ENCODE data around the gene CARS2.

Gene CARS2

DNA sequence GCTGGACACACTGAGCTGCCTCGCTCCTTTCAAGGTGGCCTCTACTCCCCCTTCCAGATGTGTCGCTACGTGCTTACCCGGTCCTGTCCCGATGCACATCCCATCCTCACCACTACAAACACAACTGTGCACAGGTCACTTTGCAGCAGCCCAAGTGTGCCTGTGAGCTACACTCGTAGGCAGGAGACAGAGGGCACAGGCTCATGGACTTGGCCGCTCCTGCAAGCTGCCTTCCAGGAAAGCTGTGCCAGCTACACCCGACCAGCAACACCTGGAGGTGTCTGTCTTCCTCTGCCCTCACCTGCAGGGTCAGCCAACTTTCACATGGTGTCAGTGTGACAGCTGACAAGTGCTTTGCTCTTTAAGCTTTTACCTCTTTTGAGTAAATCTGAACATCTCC, 15.4 kb downstream of the CARS2 start:
- WGBS (ENCODE audit: insufficient coverage), result 98% methylated on average over 8 of the region's 8 CpGs

GRCh38 chr13:110689711-110690110, 16.2 kb downstream of the CARS2 start:
- Histone ChIP-seq H3K27me3 (replicated peaks in 2 of 5; ENCODE audit: control insufficient read depth in 4 of 5, insufficient read depth in 5 of 5, low read length in 4 of 5) (no peaks in the 10 kb centered on the region), H3K4me1 (ENCODE audit: control extremely low read depth in 1 of 4, control insufficient read depth in 4 of 4, insufficient read depth in 4 of 4, low read length in 3 of 4) (no peaks in the 10 kb centered on the region), H3K36me3 (ENCODE audit: control insufficient read depth in 4 of 4, insufficient read depth in 4 of 4, low read length in 3 of 4) (peaks cover 4 to 57% (median 27%) of the 10 kb centered on the region in 4 experiments), H3K4me3 (ENCODE audit: control insufficient read depth in 1 of 7, extremely low read depth in 1 of 7, insufficient read depth in 4 of 7, low read depth in 2 of 7, low read length in 6 of 7) (no peak overlapping the region), H3K9me3 (ENCODE audit: control extremely low read depth in 1 of 5, control insufficient read depth in 4 of 5, insufficient read depth in 2 of 5, low read depth in 1 of 5, low read length in 4 of 5) (no peaks in the 10 kb centered on the region), H3K27ac (ENCODE audit: insufficient read depth in 1 of 2, low read depth in 1 of 2, low read length in 2 of 2, poor library complexity in 1 of 2, severe bottlenecking in 2 of 2) (no peak overlapping the region)
- no peak for DNase-seq
- WGBS (ENCODE audit: insufficient coverage), result 98% methylated on average over 12 of the region's 12 CpGs
- ChIA-PET CTCF (interaction anchor here (1.4 to 1.8 kb wide), 2 partner anchors 19 to 28 kb away, joined by 4 read pairs; no protein-coding TSS in a partner anchor), POLR2A (no interaction called here)

More for the DNA sequence above, 15.4 kb downstream of the CARS2 start:
- Histone ChIP-seq H3K4me1 (ENCODE audit: control extremely low read depth in 1 of 4, control insufficient read depth in 4 of 4, insufficient read depth in 4 of 4, low read length in 3 of 4) (no peaks in the 10 kb centered on the region), H3K9me3 (ENCODE audit: control extremely low read depth in 1 of 5, control insufficient read depth in 4 of 5, insufficient read depth in 2 of 5, low read depth in 1 of 5, low read length in 4 of 5) (no peaks in the 10 kb centered on the region), H3K27me3 (replicated peaks in 2 of 5; ENCODE audit: control insufficient read depth in 4 of 5, insufficient read depth in 5 of 5, low read length in 4 of 5) (no peaks in the 10 kb centered on the region), H3K36me3 (ENCODE audit: control insufficient read depth in 4 of 4, insufficient read depth in 4 of 4, low read length in 3 of 4) (peaks cover 4 to 50% (median 26%) of the 10 kb centered on the region in 4 experiments), H3K27ac (ENCODE audit: insufficient read depth in 1 of 2, low read depth in 1 of 2, low read length in 2 of 2, poor library complexity in 1 of 2, severe bottlenecking in 2 of 2) (no peak overlapping the region), H3K4me3 (ENCODE audit: control insufficient read depth in 1 of 7, extremely low read depth in 1 of 7, insufficient read depth in 4 of 7, low read depth in 2 of 7, low read length in 6 of 7) (no peak overlapping the region)
- POLR2A ChIA-PET, result no interaction called here
- CTCF ChIA-PET, result interaction anchor here (1.4 to 1.8 kb wide), 2 partner anchors 18 to 27 kb away, joined by 4 read pairs; no protein-coding TSS in a partner anchor
- no peak for DNase-seq

DNA sequence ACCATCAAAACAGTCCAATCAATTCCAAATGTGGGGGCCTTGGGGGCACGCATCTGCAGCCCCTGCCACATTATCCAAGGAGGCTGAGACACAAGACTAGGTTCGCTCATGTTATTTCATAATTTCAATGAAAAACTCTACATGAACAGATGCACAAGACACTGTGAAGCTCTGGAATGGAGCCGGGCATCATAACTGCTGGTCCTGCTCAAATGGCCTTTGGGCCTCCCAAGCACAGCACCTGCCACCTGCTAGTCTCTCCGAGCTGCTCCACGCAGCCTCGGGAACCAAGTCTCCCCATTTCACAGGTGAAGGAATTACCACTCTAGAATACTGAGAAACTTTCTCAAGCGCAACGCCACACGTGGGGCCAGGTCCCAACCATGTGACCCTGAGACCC, 16.9 kb downstream of the CARS2 start:
- H3K4me1 ChIP-seq (ENCODE audit: control extremely low read depth in 1 of 4, control insufficient read depth in 4 of 4, insufficient read depth in 4 of 4, low read length in 3 of 4), result no peaks in the 10 kb centered on the region
- DNase-seq, result no peak
- 90% methylated on average over 7 of the region's 9 CpGs for WGBS (ENCODE audit: insufficient coverage)
- ChIA-PET CTCF (interaction anchor here (1.8 kb wide), 1 partner anchor 29 kb away, joined by 4 read pairs; no protein-coding TSS in a partner anchor), POLR2A (no interaction called here)
- H3K27me3 ChIP-seq (replicated peaks in 2 of 5; ENCODE audit: control insufficient read depth in 4 of 5, insufficient read depth in 5 of 5, low read length in 4 of 5), result no peaks in the 10 kb centered on the region
- no peak overlapping the region for H3K4me3 ChIP-seq (ENCODE audit: control insufficient read depth in 1 of 7, extremely low read depth in 1 of 7, insufficient read depth in 4 of 7, low read depth in 2 of 7, low read length in 6 of 7)
- H3K27ac ChIP-seq (ENCODE audit: insufficient read depth in 1 of 2, low read depth in 1 of 2, low read length in 2 of 2, poor library complexity in 1 of 2, severe bottlenecking in 2 of 2), result no peak overlapping the region
- peaks cover 4 to 64% (median 32%) of the 10 kb centered on the region in 4 experiments for H3K36me3 ChIP-seq (ENCODE audit: control insufficient read depth in 4 of 4, insufficient read depth in 4 of 4, low read length in 3 of 4)
- H3K9me3 ChIP-seq (ENCODE audit: control extremely low read depth in 1 of 5, control insufficient read depth in 4 of 5, insufficient read depth in 2 of 5, low read depth in 1 of 5, low read length in 4 of 5), result no peaks in the 10 kb centered on the region

DNA sequence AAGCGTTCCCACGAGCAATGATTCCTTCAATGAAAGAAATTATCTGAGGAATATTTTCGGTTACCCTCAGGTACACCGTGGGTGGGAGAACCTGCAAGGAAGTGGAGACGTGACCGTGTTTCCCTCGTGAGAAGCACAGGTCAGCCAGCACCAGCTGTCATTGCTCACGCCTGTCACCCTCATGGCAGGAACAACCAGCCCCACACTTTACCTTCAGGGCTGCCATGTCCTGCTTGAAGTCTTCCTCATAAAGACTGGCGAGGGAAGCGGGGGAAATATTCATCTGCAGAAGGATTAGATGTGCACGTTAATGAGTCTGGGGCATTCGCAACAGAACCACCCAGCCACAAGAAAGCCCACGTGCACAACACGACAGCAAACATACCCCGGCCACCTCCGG, 18.2 kb downstream of the CARS2 start:
- Histone ChIP-seq H3K27me3 (replicated peaks in 2 of 5; ENCODE audit: control insufficient read depth in 4 of 5, insufficient read depth in 5 of 5, low read length in 4 of 5) (no peaks in the 10 kb centered on the region), H3K36me3 (ENCODE audit: control insufficient read depth in 4 of 4, insufficient read depth in 4 of 4, low read length in 3 of 4) (peaks cover 6 to 74% (median 42%) of the 10 kb centered on the region in 4 experiments), H3K4me1 (ENCODE audit: control extremely low read depth in 1 of 4, control insufficient read depth in 4 of 4, insufficient read depth in 4 of 4, low read length in 3 of 4) (no peaks in the 10 kb centered on the region), H3K4me3 (ENCODE audit: control insufficient read depth in 1 of 7, extremely low read depth in 1 of 7, insufficient read depth in 4 of 7, low read depth in 2 of 7, low read length in 6 of 7) (no peak overlapping the region), H3K27ac (ENCODE audit: insufficient read depth in 1 of 2, low read depth in 1 of 2, low read length in 2 of 2, poor library complexity in 1 of 2, severe bottlenecking in 2 of 2) (no peak overlapping the region), H3K9me3 (ENCODE audit: control extremely low read depth in 1 of 5, control insufficient read depth in 4 of 5, insufficient read depth in 2 of 5, low read depth in 1 of 5, low read length in 4 of 5) (no peaks in the 10 kb centered on the region)
- WGBS (ENCODE audit: insufficient coverage), result 92% methylated on average over 14 of the region's 16 CpGs
- DNase-seq, result no peak
- ChIA-PET CTCF (no interaction called here), POLR2A (no interaction called here)

DNA sequence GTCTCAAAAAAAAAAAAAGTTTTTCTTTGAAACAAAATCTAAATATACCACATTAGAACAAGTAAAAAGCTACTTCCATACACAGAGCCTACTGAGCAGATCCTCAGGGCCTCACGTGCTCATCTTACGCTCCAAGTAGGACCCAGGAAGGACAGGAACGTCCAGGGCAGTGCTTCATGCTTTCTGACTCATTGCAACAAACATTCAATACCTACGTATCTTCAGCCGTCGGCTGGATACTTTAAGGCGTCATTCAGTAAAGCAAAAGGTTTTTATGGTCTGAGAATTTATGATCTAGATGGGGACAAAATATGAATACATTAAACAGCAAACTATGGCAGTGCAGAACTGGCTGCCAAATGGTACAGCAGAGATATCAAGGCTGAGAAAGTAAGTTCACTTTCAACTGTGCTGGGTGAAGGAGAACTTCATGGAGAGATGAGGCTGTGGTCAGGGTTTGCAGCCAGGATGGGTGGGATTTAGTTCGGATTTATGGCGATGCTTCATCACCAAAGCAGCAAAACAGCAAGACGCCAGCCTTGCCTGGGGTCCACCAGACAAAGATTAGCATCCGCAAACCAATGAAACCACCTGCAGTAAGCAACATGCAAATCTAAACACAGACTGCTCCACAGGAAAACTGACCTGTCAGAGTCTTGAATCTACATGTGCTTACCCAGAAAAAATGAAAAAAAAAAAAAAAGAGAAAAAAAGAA, 20.5 kb downstream of the CARS2 start:
- Histone ChIP-seq H3K4me1 (ENCODE audit: control extremely low read depth in 1 of 4, control insufficient read depth in 4 of 4, insufficient read depth in 4 of 4, low read length in 3 of 4) (no peaks in the 10 kb centered on the region), H3K4me3 (ENCODE audit: control insufficient read depth in 1 of 7, extremely low read depth in 1 of 7, insufficient read depth in 4 of 7, low read depth in 2 of 7, low read length in 6 of 7) (no peak overlapping the region), H3K27ac (ENCODE audit: insufficient read depth in 1 of 2, low read depth in 1 of 2, low read length in 2 of 2, poor library complexity in 1 of 2, severe bottlenecking in 2 of 2) (no peak overlapping the region), H3K9me3 (ENCODE audit: control extremely low read depth in 1 of 5, control insufficient read depth in 4 of 5, insufficient read depth in 2 of 5, low read depth in 1 of 5, low read length in 4 of 5) (no peaks in the 10 kb centered on the region), H3K27me3 (replicated peaks in 2 of 5; ENCODE audit: control insufficient read depth in 4 of 5, insufficient read depth in 5 of 5, low read length in 4 of 5) (no peaks in the 10 kb centered on the region), H3K36me3 (ENCODE audit: control insufficient read depth in 4 of 4, insufficient read depth in 4 of 4, low read length in 3 of 4) (peaks cover 8 to 89% (median 55%) of the 10 kb centered on the region in 4 experiments)
- POLR2A ChIA-PET, result no interaction called here
- DNase-seq, result no peak
- CTCF ChIA-PET, result interaction anchor here (4.9 kb wide), 1 partner anchor 39 kb away, joined by 22 read pairs; no protein-coding TSS in a partner anchor
- WGBS (ENCODE audit: insufficient coverage), result 97% methylated on average over 5 of the region's 11 CpGs

- Histone ChIP-seq H3K27me3 (replicated peaks in 2 of 5; ENCODE audit: control insufficient read depth in 4 of 5, insufficient read depth in 5 of 5, low read length in 4 of 5) (no peaks in the 10 kb centered on the region), H3K36me3 (ENCODE audit: control insufficient read depth in 4 of 4, insufficient read depth in 4 of 4, low read length in 3 of 4) (peaks cover 8 to 90% (median 57%) of the 10 kb centered on the region in 4 experiments), H3K27ac (ENCODE audit: insufficient read depth in 1 of 2, low read depth in 1 of 2, low read length in 2 of 2, poor library complexity in 1 of 2, severe bottlenecking in 2 of 2) (no peak overlapping the region), H3K4me3 (ENCODE audit: control insufficient read depth in 1 of 7, extremely low read depth in 1 of 7, insufficient read depth in 4 of 7, low read depth in 2 of 7, low read length in 6 of 7) (no peak overlapping the region), H3K9me3 (ENCODE audit: control extremely low read depth in 1 of 5, control insufficient read depth in 4 of 5, insufficient read depth in 2 of 5, low read depth in 1 of 5, low read length in 4 of 5) (no peaks in the 10 kb centered on the region), H3K4me1 (ENCODE audit: control extremely low read depth in 1 of 4, control insufficient read depth in 4 of 4, insufficient read depth in 4 of 4, low read length in 3 of 4) (no peaks in the 10 kb centered on the region)
- 96% methylated on average over 7 of the region's 8 CpGs for WGBS (ENCODE audit: insufficient coverage)
- CTCF ChIA-PET, result interaction anchor here (1.2 to 4.9 kb wide), 8 partner anchors 8 to 39 kb away, joined by 3 to 22 read pairs (median 7); no protein-coding TSS in a partner anchor
- POLR2A ChIA-PET, result no interaction called here
- no peak for DNase-seq
Observed at GRCh38 chr13:110684388-110685056, 21.4 kb downstream of the CARS2 start.

GRCh38 chr13:110683921-110684320, 22.0 kb downstream of the CARS2 start:
- Histone ChIP-seq H3K9me3 (ENCODE audit: control extremely low read depth in 1 of 5, control insufficient read depth in 4 of 5, insufficient read depth in 2 of 5, low read depth in 1 of 5, low read length in 4 of 5) (no peaks in the 10 kb centered on the region), H3K4me1 (ENCODE audit: control extremely low read depth in 1 of 4, control insufficient read depth in 4 of 4, insufficient read depth in 4 of 4, low read length in 3 of 4) (no peaks in the 10 kb centered on the region), H3K27ac (ENCODE audit: insufficient read depth in 1 of 2, low read depth in 1 of 2, low read length in 2 of 2, poor library complexity in 1 of 2, severe bottlenecking in 2 of 2) (no peak overlapping the region), H3K27me3 (replicated peaks in 2 of 5; ENCODE audit: control insufficient read depth in 4 of 5, insufficient read depth in 5 of 5, low read length in 4 of 5) (no peaks in the 10 kb centered on the region), H3K36me3 (ENCODE audit: control insufficient read depth in 4 of 4, insufficient read depth in 4 of 4, low read length in 3 of 4) (peaks cover 8 to 86% (median 58%) of the 10 kb centered on the region in 4 experiments), H3K4me3 (ENCODE audit: control insufficient read depth in 1 of 7, extremely low read depth in 1 of 7, insufficient read depth in 4 of 7, low read depth in 2 of 7, low read length in 6 of 7) (no peak overlapping the region)
- POLR2A ChIA-PET, result no interaction called here
- DNase-seq, result no peak
- 98% methylated on average over 5 of the region's 5 CpGs for WGBS (ENCODE audit: insufficient coverage)
- CTCF ChIA-PET, result interaction anchor here (0.7 to 4.9 kb wide), 11 partner anchors 9 to 228 kb away, joined by 3 to 22 read pairs (median 6); no protein-coding TSS in a partner anchor
